ENCODE results near the gene PLEKHG4B. TPM values are rescaled to one million over a fixed set of nuclear protein-coding genes. Genes with fewer than 3 reads are reported as not detected.

Gene PLEKHG4B
- total RNA-seq, 1 donor from 2014 or later, result 49.4 TPM

DNA sequence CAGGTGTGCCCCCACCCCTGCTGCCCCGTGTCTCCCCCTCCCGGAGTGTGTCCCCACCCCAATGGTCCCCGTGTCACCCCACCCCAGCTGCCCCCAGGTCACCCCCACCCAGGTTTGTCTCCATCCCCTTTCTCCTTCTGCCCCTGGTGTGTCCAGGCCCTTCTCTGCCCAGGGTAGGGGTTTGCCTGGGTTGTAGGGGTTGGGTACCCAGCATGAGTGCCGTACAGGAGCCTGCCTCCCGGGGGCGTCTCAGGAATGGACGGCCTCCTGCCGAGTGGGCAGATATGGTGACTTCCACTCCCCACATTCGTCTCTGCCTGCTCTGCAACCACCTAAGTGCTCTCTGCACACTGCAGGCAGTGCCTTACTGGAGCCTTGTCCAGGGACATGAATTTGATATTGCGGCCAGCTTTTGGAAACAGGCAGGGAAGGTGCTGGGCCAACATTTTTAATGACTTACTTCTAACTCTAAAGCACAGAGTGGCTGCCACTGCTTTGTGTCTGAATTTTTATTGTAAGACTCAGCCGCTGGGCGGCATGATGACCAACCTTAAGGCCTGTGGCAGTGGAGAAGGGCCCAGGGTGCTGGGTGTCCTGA is 106.0 kb downstream of the PLEKHG4B start:
- Mint-ChIP-seq H3K4me3 (ENCODE audit: unreplicated experiment) (no peak overlapping the region), H3K9me3 (ENCODE audit: unreplicated experiment) (peaks cover 11% of the 10 kb centered on the region), H3K27ac (ENCODE audit: unreplicated experiment) (no peak overlapping the region), H3K36me3 (ENCODE audit: unreplicated experiment) (no peaks in the 10 kb centered on the region), H3K4me1 (ENCODE audit: low read depth, unreplicated experiment) (peaks cover 16% of the 10 kb centered on the region), H3K27me3 (ENCODE audit: unreplicated experiment) (peaks cover 6% of the 10 kb centered on the region)
- DNase-seq, result peak; percentile 19
- TF ChIP-seq, protein P1, sequence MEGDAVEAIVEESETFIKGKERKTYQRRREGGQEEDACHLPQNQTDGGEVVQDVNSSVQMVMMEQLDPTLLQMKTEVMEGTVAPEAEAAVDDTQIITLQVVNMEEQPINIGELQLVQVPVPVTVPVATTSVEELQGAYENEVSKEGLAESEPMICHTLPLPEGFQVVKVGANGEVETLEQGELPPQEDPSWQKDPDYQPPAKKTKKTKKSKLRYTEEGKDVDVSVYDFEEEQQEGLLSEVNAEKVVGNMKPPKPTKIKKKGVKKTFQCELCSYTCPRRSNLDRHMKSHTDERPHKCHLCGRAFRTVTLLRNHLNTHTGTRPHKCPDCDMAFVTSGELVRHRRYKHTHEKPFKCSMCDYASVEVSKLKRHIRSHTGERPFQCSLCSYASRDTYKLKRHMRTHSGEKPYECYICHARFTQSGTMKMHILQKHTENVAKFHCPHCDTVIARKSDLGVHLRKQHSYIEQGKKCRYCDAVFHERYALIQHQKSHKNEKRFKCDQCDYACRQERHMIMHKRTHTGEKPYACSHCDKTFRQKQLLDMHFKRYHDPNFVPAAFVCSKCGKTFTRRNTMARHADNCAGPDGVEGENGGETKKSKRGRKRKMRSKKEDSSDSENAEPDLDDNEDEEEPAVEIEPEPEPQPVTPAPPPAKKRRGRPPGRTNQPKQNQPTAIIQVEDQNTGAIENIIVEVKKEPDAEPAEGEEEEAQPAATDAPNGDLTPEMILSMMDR (IDR thresholded peaks at IDR 0.05; ENCODE audit: partially characterized antibody, unreplicated experiment), result no peak

DNA sequence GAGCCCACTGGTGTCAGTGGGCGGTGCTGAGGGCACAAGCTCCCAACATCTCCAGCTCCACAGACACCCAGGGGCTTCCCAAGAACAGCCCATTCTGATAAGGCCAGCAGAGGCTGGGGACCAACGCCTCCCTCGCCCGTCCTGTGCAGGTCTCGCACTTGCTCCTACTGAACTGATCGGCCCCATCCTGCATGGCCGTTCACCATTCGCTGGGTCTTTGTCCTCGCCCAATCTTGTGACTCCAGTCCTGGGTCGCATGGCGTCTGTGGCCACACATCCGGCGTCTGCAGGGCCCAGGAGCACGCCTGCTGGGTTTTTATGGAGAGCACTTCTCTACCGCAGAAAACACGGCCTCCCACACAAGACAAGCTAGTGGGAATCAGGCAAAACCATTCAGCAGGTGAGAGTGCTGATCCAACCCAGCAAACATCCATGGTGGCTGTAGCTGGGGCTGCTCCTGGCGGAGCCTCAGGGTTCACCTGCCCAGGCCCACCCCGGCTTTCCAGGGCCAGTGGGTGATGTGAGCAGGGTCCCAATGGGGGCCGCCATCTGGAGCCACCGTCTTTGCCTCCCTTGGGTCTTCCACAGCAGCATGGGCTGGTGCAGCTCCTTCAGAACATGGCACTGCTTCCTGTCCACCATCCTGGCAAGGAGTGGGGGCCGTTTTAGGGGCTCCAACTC is 106.7 kb downstream of the PLEKHG4B start:
- Mint-ChIP-seq H3K4me3 (ENCODE audit: unreplicated experiment) (no peak overlapping the region), H3K27me3 (ENCODE audit: unreplicated experiment) (peaks cover 6% of the 10 kb centered on the region), H3K27ac (ENCODE audit: unreplicated experiment) (no peak overlapping the region), H3K9me3 (ENCODE audit: unreplicated experiment) (peaks cover 11% of the 10 kb centered on the region), H3K4me1 (ENCODE audit: low read depth, unreplicated experiment) (peaks cover 16% of the 10 kb centered on the region), H3K36me3 (ENCODE audit: unreplicated experiment) (no peaks in the 10 kb centered on the region)
- TF ChIP-seq, protein P1 (IDR thresholded peaks at IDR 0.05; ENCODE audit: partially characterized antibody, unreplicated experiment), result no peak
- DNase-seq, result no peak

DNA sequence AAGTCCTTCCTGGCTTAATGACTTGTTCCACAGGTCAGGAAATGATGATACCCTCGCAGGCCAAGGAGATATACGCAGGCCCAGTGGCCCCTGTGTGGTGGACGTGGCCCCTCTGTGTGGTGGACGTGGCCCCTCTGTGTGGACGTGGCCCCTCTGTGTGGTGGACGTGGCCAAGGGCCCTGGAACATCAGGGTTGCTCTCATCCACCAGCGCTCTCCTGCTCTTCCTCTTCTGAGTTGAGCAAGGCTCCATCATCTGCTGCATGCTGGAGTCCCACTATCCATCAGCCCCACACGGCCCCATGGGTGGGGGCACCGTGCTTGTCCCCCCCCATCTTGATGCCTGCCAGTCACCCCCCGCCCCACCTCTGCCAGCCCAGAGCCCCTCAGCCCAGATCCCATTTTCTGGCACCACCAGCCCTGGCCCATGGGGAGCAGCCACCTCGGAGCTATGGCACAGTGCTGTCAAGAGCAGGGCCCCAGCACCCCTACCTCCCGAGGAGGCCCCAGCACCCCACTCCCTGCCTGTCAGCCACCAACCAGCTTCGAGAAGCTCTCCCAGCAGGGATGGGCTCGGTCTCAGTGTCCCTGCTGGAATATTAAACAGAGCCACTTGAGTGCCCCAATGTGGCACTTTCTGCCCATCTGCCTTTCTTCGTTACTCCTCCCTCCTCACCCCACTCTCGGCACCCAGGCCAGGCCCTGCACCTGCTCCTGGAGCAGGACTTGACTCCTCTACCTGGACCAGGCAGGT is 107.4 kb downstream of the PLEKHG4B start:
- H3K36me3 Mint-ChIP-seq (ENCODE audit: unreplicated experiment), result no peaks in the 10 kb centered on the region
- no peak overlapping the region for H3K27ac Mint-ChIP-seq (ENCODE audit: unreplicated experiment)
- peaks cover 11% of the 10 kb centered on the region for H3K9me3 Mint-ChIP-seq (ENCODE audit: unreplicated experiment)
- peaks cover 16% of the 10 kb centered on the region for H3K4me1 Mint-ChIP-seq (ENCODE audit: low read depth, unreplicated experiment)
- TF ChIP-seq, protein P1 (IDR thresholded peaks at IDR 0.05; ENCODE audit: partially characterized antibody, unreplicated experiment), result no peak
- H3K4me3 Mint-ChIP-seq (ENCODE audit: unreplicated experiment), result no peak overlapping the region
- peak; percentile 7 for DNase-seq
- H3K27me3 Mint-ChIP-seq (ENCODE audit: unreplicated experiment), result peaks cover 6% of the 10 kb centered on the region

DNA sequence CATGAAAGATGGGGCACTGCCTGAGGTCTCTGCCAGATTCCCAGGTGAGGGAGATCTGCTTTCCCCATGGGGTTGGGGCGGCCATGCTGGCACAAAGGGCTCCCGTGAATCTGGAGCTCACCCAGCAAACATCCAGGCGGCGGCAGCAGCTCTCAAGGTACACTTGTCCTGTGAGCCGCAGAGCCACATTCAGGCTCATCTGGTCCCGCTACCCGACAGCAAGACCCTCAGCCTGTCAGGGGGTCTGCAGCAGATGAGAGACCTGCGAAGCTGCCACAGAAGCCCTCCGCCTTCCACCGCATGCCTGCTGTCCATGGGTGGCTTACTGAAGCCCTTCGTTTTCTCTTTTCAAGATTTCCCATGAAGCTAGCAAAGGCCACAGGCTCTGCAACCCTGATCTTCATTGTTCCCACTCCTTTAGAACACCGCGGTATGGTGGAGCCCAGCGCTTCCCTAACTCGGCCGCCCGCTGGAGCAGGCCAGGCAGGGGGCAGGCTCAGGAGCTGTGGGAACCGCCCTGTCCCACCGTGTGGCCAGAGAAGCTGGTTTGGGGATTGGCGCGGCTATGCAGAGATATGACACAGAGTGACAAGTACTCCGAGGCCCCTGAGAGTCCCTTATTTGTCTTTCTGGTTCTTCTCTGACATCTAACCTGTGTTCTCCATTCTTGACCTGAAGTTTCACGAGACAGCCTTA is 108.1 kb downstream of the PLEKHG4B start:
- Mint-ChIP-seq H3K9me3 (ENCODE audit: unreplicated experiment) (peaks cover 8% of the 10 kb centered on the region), H3K27me3 (ENCODE audit: unreplicated experiment) (peaks cover 6% of the 10 kb centered on the region), H3K27ac (ENCODE audit: unreplicated experiment) (no peak overlapping the region), H3K4me1 (ENCODE audit: low read depth, unreplicated experiment) (peaks cover 16% of the 10 kb centered on the region), H3K4me3 (ENCODE audit: unreplicated experiment) (no peak overlapping the region), H3K36me3 (ENCODE audit: unreplicated experiment) (no peaks in the 10 kb centered on the region)
- TF ChIP-seq, protein P1 (IDR thresholded peaks at IDR 0.05; ENCODE audit: partially characterized antibody, unreplicated experiment), result no peak
- DNase-seq, result peak; percentile 14

All from glutamatergic neuron (in vitro differentiated cells).